PFSK-1 (cell line): ENCODE measurements around the gene PTRHD1.

Experiments used
- POLR2AphosphoS5 ChIP-seq: IDR thresholded peaks from 2 replicates; pipeline ENCODE4 v1.6.1; 2012; ENCODE audit warnings: low read depth, mild to moderate bottlenecking, control low read depth, low read length, moderate library complexity
- REST ChIP-seq, 2 experiments: IDR thresholded peaks; 2 replicates each; pipeline versions ENCODE4 v1.6.1 to v1.8.0; 2011 to 2012; ENCODE audit warnings: low read depth in 2 of 2, low read length in 2 of 2, control low read depth in 1 of 2, inconsistent platforms in 1 of 2, mild to moderate bottlenecking in 1 of 2, moderate library complexity in 1 of 2; ENCODE audit not compliant: insufficient read depth in 1 of 2
- SIN3A ChIP-seq: IDR thresholded peaks from 2 replicates; pipeline ENCODE4 v1.6.1; 2012; ENCODE audit warnings: mild to moderate bottlenecking, low read length, moderate library complexity, borderline replicate concordance; ENCODE audit not compliant: insufficient read depth

- TF ChIP-seq REST (IDR thresholded peaks at IDR 0.05; ENCODE audit: insufficient read depth in 1 of 2, low read depth in 2 of 2, low read length in 2 of 2) = no peak
- TF ChIP-seq POLR2AphosphoS5 = no peak
- TF ChIP-seq SIN3A = no peak
Observed at GRCh38 chr2:24771764-24772586, 21.2 kb downstream of the PTRHD1 start.
